Astrocyte (in vitro differentiated cells and primary cell): Measurements from ENCODE around the gene SMIM26.

ENCODE experiments used
- CTCF ChIP-seq: IDR thresholded peaks from 2 replicates; pipeline ENCODE4 v1.5.1; 2011; ENCODE audit warnings: low read depth, mild to moderate bottlenecking, inconsistent platforms, low read length, moderate library complexity; ENCODE audit not compliant: insufficient read depth
- EZH2 ChIP-seq: IDR thresholded peaks from 2 replicates; pipeline ENCODE4 v1.6.1; 2012; ENCODE audit warnings: mild to moderate bottlenecking, low read length, inconsistent platforms; ENCODE audit not compliant: insufficient read depth

GRCh38 chr20:18532626-18533025, 34.6 kb upstream of the SMIM26 start:
- TF ChIP-seq CTCF = no peak
- TF ChIP-seq EZH2 = no peak
